Measurements from ENCODE around the gene MIER1.
"Not testable (repeated sequence)": the region's sequence is repeated elsewhere in the genome, so short reads cannot be mapped to it uniquely, and the experiment has no call there.

Gene MIER1

GRCh38 chr1:66924756-66925557 lies at the start of gene MIER1, which contains the start of gene DNAI4:
Gene MIER1, plus strand, starts transcription at chr1:66924990. Its CDS starts 39 bp downstream, at chr1:66925029.
Gene DNAI4, minus strand, starts transcription at chr1:66924856. Its CDS starts 25 bp downstream, at chr1:66924831.
- DNase-seq, result peak; percentile 95

DNA sequence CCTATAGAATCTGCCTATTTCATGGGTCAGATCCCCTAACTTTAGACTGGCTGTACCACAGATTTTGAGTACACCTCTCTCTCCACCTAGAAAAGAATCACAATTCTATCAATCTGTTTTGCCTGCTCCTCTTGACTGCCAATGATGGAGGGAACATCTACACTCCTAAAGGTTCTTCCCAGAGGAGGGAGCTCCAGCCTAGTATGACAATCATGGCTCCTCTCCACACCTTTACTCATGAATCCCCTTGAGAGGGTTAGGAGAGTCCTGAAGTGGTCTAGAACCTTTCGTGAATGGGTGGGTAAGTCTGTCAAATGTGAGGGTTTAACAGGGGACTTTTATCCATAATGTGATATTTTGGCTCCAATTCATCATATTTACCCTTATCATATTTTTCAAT lies 48.1 kb upstream of the MIER1 start:
- no peak for DNase-seq

DNA sequence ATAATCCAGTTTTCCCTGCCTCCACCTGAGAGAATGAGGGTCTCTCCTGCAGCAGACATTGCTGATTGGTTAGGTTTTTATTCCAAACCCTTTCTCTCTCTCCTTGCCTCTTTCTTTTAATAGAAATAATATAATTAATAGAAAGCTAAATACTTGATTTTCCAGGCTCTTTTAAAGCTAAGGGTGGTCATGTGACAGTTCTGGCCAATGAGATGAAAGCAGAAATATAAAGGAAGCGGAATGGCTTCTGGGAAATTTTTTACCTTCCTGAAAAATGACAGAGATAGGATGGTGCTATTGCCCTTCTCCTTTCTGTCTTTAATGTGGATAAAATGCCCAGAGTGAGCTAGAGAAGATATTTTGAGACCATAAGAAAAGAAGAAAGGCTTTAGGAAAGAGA lies 35.8 kb upstream of the MIER1 start:
- DNase-seq, result no peak

GRCh38 chr1:66890621-66891020 lies 34.2 kb upstream of the MIER1 start:
- no peak for DNase-seq

GRCh38 chr1:66893712-66894111 lies 31.1 kb upstream of the MIER1 start:
- DNase-seq, result no peak

DNA sequence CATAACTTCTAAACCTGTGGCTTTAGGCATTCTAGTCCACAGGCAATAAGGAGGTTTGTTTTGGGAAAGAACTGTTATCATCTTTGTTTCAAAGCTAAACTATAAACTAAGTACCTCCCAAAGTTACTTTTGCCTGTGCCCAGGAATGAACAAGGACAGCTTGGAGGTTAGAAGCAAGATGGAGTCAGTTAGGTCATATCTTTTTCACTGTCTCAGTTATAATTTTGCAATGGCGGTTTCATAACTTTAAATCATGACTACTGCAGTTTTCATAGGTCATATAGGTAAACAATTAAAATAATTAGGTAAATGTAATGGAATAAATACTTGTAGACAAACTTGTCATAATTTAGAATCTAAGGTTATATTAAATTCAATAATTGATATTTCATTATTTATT lies 9.6 kb upstream of the MIER1 start:
- not testable (repeated sequence) for DNase-seq

DNA sequence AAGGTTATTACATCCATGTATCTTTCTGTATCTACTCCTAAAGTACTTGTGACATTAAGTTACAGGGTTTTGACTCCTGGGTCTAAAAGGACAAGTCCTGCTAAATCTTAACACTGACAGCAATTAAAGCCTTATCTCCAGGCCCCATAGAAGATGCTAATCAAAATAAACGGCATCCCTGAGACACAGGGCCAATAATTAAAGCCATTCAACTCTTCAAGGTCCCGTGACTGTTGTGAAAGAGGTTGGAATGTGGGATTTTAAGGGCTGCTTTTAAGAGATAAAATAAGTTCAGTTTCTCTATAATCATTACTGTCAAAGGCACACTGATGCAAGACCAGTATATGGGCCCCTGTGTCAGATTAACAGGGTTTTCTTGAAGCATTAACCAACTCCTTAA lies 8.5 kb upstream of the MIER1 start:
- no peak for DNase-seq

- no peak for DNase-seq
These were observed 7.3 kb upstream of the MIER1 start for GRCh38 chr1:66917476-66917875.

- DNase-seq, result no peak
These were observed 5.7 kb upstream of the MIER1 start for GRCh38 chr1:66919063-66919462.

DNA sequence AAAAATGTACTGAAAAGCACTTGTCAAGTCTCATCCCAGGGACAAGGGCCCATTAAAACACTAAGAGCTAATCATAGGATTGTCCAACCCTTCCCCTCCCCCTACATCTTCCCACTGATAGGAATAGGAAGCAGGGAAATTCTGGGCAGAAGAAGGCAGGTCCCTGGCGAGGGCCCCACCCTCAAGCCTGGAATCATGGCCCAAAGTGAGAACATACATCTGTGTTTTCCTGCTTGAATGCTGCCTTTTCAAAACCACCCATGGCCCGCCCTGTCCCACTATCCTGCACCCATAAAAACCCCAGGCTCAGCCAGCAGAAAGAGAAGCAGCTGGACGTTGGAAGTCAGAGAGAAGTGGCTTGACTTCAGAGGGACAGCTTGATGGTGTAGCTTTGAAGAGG lies 5.0 kb upstream of the MIER1 start:
- DNase-seq, result no peak

- DNase-seq, result no peak
These were observed 4.2 kb upstream of the MIER1 start for GRCh38 chr1:66920543-66920942.

- DNase-seq, result no peak
These were observed 744 bp downstream of the MIER1 start for GRCh38 chr1:66925558-66925910.

DNA sequence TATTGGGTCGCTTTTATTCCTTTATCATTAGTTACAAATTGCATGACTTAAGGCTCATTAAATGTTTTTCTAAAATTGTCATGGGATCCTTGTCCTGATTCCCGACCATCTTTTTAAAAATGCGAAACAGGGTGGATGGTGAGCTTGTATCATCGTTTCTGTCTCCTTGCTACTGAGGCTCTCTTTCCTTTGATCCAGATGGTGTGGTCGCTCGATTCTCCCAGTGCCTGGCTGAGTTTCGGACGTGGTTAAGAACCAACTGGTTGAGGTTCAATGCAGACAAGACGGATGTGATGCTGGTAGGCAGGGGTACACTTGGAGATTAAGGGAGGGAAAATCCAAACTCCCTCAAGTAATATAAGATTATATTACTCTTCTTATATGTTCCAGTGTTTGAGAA lies 1.2 kb downstream of the MIER1 start:
- peak; percentile 53 for DNase-seq

DNA sequence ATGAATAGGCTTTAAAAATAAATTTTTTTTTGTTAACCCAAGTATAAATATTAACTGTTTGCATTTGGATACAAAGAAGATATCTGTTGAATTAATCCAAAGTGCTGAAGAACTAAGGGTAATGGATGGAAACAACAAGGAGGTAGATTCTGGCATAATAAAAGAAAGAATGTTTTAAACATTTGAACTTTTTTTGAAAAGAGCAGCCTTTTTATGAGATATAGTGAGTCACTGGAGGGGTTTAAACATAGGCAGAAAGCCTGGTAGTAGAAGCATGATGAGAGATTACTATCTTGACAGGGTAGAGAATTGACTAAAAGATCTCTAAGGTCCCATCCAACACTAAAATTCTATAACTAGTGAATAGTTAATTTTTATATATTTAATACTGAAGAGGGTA lies 2.7 kb downstream of the MIER1 start:
- DNase-seq, result no peak

DNA sequence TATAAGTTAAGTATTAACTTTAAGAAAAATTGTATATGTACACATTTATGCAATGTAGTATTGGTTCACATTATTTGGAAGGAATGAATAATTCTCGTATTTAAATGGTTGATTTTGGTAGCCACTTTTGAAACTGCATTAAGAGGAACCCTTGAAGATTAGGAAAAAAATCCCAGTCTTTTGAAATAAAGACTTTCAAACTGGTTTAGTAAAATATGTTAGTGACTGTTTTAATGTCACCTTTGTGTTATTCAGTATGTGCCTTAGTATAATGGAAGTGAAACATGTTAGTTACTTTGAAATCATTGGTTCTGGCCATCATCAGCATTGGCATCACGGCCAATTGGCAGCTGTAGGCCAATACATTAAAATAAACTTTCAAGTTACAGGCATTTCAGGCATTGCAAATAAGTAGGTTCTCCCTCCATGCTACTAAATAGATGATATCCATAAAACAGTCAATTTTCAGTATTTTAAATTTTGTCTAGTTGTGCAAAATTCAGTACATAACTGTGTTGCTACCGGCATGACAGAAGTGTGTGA lies 4.4 kb downstream of the MIER1 start:
- DNase-seq, result peak; percentile 38

DNA sequence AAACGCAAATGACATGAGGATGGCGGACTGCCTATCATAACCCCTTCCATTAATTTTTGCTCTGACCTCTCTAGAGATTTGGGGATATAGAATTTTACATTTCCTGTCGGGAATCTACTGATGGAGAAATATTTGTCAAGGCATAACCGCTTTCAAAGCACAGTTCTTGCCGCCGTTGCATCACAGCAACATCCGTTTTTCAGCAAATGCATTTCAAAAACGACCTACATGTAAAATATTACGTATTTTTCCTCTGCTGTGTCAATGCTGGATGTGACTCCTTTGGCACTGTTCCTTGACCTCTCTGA lies 4.9 kb downstream of the MIER1 start:
- no peak for DNase-seq

GRCh38 chr1:66929999-66930822 lies 5.4 kb downstream of the MIER1 start:
- DNase-seq, result peak; percentile 92

DNA sequence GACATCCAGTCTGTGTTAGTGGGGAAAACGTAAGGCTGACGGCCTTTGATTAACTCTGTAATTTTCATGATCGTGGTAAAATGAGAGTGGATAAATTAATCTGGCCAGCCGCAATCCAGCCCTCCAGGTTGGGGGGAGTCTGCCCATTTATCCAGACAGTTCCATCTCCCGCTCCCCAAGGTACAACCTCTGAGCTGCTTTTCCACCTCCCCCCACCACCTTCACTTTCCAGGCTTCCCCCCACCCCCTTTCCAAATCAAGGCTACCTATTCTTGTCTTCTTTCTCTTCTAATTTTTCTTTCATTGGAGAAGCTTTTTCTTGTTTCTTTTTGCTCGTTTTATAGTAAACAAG lies 6.0 kb downstream of the MIER1 start:
- peak; percentile 40 for DNase-seq

DNA sequence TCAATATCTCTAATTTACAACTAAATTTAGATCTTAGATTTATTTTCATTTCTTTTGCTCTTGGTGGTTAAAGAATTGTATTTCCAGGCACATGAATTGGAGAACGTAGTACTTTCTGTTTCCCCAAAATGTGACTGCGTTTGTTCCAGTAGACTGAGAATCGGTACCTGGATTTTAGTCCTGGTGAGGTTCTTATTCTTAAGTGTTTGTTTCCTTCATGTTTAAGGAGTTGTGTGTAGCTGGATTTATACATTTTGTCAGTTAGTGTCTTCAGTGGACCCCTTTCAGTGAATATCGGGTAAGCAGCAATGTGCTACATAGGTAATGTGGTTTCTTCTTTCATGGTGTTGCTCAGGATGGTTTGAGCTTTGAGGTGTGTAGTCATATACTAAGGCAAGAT lies 6.8 kb downstream of the MIER1 start:
- no peak for DNase-seq

GRCh38 chr1:66932291-66932690 lies 7.5 kb downstream of the MIER1 start:
- no peak for DNase-seq

DNA sequence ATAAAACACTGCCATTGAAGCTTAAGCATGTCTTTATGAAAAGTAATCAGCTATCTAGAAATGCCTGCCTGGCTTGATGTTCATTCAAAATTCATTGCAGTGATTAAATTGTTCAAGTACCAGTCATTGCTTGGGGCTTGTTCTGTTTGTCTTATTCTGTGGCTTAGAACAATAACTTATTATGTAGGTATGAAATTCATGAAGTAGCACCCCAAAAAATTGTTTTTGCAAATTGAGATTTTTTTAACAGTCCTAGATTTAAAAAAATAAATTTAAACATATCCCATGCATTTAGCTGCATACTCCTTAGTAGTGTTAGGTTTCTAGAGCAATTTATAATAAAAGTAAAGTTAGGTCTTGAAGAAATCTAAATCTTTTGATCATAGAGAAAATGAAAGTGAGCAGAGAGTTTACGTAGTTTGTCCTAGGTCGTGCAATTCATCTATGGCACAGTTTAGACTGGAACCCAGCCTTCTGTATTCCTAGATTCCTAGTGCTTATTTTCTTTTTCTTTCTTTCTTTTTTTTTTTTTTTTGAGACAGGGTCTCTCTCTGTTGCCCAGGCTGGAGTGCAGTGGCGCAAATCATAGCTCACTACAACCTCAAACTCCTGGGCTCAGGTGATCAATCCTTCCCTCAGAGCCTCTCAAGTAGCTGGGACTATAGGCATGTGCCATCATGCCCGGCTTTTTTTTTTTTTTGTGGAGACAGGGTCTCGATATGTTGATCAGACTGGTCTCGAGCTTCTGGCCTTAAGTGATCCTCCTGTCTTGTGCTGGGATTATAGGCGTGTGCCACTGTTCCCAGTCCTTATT lies 9.3 kb downstream of the MIER1 start:
- peak; percentile 20 for DNase-seq

GRCh38 chr1:66937529-66938234 lies 12.9 kb downstream of the MIER1 start:
- DNase-seq, result no peak

DNA sequence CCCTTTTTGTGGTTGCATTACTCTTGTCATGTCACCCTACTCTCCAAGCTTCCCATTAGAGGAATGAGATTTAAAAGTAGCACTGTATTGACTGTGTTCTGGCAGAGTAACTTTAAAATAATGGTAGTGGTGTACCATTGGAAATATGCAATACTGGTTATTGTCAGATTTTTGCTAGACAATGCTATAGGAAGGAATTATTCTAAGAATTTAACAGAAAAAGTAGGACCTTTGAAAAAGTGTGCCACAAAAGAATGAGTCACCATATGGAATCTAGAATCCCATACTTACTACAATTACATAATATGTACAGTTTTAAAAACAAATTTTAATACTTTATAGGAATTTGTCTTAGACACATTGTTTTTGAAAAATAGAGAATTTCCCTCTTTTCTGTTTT lies 13.8 kb downstream of the MIER1 start:
- peak; percentile 19 for DNase-seq

All from RPMI8226 (cell line).